DND-41 (cell line): ENCODE results near the gene LRRC30.

Source experiments
- CTCF ChIP-seq: IDR thresholded peaks from 2 replicates; pipeline ENCODE4 v1.5.1; 2012; ENCODE audit warnings: borderline replicate concordance, low read length, moderate library complexity, mild to moderate bottlenecking; ENCODE audit not compliant: poor library complexity, severe bottlenecking; ENCODE audit errors: extremely low read depth
- EZH2 ChIP-seq: IDR thresholded peaks from 3 replicates; pipeline ENCODE4 v1.6.1; 2012; ENCODE audit warnings: borderline replicate concordance, low read depth, mild to moderate bottlenecking, moderate library complexity, low read length, inconsistent platforms; ENCODE audit not compliant: severe bottlenecking

GRCh38 chr18:7234091-7234490 is 3.2 kb downstream of the LRRC30 start:
- TF ChIP-seq CTCF (no peak), EZH2 (no peak)
